NCI-H524 treated with DMSO at 0.1 percent for 48 hours (cell line): ENCODE data around the gene SENP5.
A peak's percentile ranks its signal among the peaks of the same experiment; 100 is the strongest.

Experiments
- DNase-seq: peaks from one replicate; lab custom pipeline; 2025; lab: John Stamatoyannopoulos, UW

SENP5 gene

DNA sequence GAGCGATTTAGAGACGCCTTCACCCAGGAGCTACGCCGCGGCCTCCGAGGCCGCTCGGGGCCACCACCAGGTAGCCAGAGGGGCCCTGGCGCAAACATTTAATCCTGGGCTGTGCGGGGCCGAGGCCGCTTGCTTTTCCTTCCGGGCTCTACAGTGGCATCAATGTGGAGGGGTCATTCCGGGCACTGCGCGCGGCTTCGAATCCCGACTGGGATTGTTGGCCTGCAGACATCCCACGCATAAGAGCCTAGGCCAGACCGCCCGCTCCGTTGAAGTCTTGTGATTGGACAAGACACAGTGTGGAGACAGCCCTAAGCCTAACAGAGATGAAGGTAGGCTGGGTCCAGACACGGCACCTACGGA is 75.2 kb downstream of the SENP5 start:
- DNase-seq = no peak

DNA sequence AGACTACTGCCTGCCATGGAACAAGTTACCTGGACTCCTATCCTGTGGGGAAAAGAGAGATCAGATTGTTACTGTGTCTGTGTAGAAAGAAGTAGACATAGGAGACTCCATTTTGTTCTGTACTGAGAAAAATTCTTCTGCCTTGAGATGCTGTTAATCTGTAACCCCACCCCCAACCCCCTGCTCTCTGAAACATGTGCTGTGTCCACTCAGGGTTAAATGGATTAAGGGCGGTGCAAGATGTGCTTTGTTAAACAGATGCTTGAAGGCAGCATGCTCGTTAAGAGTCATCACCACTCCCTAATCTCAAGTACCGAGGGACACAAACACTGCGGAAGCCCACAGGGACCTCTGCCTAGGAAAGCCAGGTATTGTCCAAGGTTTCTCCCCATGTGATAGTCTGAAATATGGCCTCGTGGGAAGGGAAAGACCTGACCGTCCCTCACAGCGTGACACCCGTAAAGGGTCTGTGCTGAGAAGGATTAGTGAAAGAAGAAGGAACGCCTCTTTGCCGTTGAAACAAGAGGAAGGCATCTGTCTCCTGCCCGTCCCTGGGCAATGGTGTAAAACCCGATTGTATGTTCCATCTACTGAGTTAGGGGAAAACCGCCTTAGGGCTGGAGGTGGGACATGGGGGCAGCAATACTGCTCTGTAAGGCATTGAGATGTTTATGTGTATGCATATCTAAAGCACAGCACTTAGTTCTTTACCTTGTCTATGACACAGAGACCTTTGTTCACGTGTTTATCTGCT is 76.5 kb downstream of the SENP5 start:
- peak; percentile 68 for DNase-seq

DNA sequence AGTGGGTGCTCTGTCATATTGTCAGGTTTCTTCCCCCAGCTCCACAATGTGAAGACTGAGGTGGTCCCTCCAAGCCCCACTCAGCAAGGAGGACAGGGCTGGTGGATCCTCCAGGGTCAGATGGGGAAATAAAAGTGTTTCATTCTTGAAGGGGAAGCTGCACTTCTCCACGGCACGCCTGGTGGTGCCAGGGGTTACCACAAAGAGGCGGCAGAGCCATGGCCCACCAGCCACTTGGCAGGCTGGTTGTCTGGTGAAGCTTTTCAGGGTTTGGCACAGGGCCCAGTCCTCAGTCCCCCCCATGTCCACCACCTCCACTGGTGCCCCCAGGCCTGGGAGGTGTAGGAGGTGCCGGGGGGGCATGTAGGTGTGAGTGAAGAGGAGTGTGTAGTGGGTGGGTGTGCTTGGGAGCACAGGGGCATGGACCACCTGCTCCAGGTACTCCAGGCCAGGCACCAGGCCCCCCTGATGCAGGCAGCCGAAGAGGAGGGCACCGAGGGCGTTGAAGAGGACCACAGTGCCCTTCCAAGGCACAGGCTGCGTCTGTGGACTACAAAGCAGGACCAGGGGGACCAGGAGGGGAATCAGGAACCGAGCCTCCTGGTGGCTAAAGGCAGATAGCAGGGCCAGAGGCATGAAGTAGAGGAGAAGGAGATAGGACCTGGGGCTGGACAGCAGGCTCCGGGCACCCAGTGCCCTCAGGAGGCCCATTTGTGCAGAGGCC is 79.6 kb downstream of the SENP5 start:
- DNase-seq = no peak

DNA sequence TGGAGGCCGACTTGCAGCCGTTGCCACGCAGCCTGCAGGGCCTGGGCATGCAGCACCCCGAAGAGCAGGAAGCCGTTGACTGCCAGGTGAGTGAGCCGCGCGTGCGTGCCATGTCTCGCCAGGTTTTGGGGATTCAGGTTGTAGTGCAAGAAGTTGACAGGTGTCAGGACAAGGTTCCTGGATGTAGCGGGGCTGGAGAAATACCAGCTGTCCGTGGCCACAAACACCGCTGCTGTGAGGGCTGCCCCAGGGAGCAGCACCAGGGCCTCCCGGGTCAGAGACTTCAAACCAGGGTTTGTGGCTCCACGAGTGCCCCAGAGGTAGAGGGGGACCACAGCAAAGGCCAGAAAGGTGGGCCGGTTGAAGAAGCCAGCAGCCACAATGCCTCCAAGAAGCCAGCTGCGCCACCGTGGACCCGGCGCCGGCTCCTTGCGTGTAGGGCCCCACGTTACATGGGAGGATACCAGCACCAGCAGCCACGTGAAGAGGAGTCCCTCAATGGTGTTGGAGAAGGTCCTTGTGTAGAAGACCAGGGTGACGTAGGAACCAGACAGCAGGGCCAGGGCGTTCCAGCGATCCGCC is 80.2 kb downstream of the SENP5 start:
- DNase-seq = no peak

DNA sequence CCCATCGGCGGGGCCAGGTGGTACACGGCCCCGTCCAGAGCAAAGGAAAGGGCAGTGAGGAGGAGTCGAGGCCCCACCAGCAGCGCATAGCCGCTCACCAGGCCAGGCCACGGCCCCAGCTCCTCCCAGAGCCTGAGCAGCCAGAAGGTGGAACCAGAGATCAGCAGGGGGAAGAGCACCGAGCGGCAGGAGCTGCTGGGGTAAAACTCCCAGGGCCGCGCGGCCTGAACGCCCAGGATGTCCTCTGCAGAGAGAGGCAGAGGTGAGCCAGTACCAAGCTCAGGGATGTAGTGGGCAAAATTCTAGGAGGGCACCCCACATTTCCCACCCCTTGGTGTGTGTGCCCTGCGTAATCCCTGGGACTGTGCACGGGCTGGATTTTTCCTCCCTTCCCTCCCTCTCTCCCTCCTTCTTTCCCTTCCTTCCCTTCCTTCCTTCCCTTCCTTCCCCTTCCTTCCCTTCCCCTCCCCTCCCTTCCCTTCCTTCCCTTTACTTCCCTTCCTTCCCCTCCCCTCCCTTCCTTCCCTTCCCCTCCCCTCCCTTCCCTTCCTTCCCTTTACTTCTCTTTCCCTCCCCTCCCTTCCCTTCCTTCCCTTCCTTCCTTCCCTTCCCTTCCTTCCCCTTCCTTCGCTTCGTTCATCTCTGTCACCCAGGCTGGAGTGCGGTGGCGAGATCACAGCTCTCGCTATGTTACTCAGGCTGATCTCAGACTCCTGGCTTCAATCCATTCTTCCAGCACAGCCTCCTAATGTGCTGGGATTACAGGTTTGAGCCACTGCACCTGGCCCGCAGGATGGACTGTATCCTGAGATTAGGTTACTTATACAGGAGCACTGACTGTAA is 80.9 kb downstream of the SENP5 start:
- peak; percentile 67 for DNase-seq

DNA sequence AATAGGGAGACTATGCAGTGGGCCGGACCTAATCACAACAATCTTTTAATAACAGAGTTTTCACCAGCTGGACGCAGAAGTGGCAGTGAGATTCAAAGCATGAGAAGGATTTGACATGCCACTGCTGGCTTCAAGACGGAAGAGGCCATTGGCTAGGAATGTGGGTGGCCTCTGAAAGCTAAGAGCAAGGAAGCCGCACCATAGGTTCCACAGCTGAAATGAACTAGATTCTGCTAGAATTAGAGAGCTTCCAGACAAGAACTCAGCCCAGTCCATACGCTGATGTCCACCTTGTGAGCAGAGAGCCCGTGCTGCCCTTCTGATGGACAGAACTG is 81.5 kb downstream of the SENP5 start:
- DNase-seq = no peak

DNA sequence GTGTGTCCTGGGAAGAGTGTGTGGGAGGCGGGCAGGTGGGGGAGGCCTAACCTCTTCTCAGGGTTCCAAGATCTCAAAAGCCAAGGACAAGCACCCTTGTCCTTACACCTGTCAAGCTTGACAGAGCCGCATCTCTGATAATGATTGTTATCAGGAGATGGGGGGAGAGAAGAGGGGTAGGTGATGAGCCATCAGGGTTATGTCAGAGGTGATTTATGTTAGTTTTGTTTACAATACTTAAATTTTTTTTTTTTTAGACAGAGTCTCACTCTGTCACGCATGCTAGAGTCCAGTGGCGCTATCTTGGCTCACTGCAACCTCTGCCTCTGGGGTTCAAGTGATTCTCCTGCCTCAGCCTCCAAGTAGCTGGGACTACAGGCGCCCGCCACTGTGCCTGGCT is 82.0 kb downstream of the SENP5 start:
- no peak for DNase-seq

DNA sequence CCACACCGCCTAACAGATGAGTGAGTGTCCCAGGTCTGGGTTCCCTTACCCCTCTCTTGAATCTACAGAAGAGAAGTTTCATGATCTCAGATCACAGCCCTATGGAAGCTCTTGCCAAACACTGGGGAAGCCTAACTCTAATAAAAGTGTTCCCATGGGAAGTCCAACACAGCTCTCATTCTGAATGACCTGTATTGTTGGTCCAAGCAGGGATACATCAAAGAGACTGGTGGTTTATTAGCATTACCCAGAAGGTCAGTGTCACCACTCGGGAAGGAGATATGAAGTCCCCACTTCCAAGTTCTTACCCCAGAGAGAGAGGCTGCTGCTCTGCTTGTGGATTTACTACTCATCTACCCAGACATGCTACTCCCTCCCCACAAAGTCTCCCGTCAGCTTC is 83.7 kb downstream of the SENP5 start:
- no peak for DNase-seq

DNA sequence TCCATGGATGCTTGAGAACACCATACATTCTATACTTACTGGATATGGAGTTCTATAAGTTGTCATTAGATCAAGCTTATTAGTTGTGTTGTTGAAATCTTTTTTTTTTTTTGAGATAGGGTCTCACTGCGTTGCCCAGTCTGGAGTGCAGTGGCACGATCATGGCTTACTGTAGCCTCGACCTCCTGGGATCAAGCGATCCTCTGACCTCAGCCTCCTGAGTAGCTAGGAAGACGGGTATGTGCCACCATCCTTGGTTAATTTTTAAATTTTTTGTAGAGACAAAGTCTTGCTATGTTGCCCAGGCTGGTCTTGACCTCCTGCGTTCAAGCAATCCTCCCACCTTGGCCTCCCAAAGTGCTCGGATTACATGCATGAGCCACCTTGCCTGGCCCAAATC is 87.1 kb downstream of the SENP5 start:
- no peak for DNase-seq

DNA sequence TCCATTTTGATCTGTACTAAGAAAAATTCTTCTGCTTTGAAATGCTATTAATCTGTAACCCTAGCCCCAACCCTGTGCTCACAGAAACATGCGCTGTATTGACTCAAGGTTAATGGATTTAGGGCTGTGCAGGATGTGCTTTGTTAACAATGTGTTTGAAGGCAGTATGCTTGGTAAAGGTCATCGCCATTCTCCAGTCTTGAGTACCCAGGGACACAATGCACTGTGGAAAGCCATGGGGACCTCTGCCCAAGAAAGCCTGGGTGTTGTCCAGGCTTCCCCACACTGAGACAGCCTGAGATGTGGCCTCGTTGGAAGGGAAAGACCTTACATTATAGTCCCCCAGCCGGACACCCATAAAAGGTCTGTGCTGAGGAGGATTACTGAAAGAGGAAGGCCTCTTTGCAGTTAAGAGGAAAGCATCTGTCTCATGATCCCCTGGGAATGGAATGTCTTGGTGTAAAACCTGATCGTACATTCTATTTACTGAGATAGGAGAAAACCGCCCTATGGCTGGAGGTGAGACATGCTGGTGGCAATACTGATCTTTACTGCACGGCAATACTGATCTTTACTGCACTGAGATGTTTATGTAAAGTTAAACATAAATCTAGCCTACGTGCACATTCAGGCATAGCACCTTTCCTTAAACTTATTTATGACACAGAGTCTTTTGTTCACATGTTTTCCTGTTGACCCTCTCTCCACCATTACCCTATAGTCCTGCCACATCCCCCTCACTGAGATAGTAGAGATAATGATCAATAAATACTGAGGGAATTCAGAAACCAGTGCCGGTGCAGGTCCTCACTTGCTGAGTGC is 94.6 kb downstream of the SENP5 start:
- peak; percentile 84 for DNase-seq

DNA sequence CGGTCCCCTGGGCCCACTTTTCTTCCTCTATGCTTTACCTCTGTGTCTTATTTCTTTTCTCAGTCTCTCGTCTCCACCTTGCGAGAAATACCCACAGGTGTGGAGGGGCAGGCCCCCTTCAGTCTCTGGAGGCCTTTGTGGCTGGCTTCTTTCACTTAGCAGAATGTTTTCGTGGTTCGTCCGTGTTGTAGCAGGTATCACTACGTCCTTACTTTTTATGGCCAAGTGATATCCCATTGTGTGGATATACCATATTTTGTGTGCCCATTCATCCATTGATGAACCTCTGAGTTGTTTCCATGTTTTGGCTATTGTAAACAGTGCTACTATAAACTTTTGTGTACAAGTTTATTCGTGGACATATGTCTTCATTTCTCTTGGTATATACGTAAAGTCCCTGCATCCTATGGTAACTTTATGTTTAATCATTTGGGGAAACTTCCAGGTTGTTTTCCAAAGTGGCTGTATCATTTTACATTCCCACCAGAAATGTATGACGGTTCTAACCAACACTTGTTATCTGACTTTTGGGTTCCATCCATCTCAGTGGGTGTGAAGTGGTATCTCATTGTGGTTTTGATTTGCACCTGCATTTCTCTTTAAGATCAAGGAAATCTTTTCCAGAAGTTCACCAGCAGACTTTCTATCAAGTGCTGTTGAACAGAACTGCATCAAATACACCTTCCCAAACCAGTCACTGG is 95.4 kb downstream of the SENP5 start:
- no peak for DNase-seq

DNA sequence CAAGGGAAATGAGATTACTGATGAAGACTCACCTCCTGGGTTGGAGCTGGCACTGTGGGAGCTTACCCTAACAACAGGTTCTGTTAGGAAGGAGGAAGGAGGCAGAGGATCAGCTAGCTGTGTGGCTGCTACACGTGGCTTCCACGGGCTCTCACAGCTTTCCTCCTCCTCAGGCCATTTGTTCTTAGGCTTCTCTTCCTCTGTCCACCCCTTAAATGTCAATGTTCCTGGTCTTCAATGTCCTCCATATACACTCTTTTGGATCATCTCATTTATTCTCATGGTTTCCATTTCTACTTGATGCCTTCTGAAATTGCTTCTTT is 95.9 kb downstream of the SENP5 start:
- DNase-seq = no peak

DNA sequence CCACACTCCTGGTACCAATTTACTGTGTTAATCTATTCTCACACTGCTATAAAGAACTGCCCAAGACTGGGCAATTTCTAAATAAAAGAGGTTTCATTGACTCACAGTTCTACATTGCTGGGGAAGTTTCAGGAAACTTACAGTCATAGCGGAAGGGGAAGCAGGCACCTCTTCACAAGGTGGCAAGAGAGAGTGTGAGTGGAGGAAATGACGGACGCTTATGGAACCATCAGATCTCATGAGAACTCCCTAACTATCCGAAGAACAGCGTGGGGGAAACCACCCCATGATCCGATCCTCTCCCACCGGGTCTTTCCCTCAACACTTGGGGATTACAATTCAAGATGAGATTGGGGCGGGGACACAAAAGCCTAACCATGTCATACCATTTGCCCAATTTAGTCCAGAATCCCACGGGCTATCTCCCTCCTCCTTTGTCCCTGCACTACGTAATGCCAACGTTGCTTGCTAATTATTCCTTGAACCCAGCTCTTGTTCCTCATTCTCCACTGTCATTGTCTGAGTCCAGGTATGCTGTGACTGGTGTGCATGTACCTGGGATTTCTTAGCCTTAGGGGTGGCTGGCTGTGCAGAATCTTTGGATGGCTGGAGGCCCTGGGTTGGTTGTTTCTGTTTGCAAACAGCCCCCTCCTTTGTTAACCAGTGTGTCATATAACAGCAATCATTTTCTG is 97.5 kb downstream of the SENP5 start:
- DNase-seq = no peak

DNA sequence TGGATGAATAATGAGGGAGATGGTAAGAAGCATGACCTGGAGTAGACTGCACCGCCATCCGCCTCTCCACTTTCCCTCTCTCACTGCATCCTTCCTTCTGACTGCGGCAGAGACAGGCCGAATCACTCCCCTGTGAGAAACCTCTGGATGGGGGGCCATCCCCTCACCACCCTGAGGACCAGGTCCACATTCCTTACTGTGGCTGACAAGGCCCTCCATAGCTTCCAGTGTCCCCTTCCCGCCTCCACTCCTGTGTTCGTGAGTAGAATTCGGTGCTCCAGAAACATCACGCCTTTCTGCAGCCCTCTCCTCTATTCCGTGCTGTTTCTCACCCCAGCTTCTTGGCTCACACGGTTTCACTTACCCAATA is 98.1 kb downstream of the SENP5 start:
- no peak for DNase-seq

DNA sequence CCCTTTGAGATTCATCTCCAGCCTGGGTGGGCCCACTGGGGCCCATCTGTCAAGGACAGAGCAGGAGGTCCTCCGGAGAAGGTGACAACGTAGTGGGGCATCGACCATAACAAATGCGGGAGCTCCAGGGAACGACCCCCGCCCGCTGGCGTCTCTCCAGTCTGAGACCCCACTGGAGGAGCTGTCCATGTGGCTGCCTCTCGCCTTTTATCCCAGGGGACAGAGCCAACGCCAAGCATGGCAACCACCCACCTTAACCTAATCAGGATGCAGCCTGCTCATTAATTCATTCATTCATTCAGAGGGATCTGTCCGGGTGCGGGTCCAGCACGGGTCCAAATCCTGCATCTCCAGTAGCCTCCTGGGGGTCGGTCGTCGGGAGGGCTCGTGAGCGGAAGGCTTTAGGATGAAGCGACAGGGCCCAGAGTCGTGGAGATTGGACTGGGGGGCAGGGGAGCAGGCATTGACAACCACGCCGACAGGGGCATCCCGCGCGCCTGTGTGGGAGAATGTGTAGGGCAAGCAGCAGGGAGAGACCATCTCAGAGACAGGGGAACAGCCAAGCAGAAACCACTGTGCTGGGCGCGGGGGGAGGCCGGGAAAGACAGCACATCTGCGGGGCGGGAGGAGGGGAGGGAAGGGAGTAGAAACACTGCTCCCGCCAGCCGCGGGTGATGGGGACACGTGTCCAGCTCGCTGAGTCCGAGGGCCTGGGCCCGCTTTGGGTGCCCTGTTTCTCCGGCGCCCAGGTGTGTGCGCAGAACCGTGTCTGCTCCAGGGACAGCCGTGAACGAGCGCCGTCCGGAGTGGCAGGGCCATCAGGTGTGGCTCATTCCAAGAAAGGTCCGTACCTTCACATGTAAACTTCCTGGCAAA is 99.0 kb downstream of the SENP5 start:
- no peak for DNase-seq

DNA sequence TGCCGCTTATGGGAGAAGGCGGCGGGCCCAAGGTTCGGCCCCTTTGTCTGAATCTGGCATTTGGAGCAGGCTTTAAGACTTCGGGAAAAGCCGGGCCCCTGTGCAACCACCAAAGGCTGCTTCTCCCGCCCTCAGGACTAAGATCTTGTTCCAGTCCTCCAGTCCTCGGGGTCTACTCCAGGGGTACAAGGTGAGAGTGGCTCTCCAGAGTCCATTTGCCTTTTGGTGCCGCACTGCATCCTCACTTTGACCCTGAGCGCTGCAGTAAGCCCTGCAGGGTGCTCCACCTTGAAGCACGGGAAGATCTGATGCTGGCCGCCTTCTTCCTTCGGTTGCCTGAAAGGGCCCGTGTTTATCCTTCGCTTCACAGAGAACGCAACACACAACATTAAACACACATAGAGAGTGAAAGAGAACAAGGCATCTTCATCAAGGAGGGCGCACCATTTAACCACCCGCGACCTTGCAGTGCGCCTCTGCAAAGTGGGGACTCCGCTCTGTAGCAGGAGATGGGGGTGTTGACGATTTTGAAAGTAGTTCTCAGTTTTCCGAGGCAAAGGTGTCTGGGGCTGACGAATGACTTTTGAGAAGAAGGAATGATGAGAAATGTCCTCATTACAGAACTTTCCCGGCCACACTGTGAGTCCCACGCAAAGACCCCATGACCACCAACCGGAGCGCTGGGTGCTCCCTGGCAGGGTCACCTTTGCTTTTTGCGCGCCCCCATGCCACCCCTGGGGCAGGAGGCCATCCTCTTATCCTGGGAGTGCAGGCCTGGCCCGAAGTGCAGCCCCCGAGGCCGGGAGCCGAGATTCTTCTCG is 99.9 kb downstream of the SENP5 start:
- no peak for DNase-seq

DNA sequence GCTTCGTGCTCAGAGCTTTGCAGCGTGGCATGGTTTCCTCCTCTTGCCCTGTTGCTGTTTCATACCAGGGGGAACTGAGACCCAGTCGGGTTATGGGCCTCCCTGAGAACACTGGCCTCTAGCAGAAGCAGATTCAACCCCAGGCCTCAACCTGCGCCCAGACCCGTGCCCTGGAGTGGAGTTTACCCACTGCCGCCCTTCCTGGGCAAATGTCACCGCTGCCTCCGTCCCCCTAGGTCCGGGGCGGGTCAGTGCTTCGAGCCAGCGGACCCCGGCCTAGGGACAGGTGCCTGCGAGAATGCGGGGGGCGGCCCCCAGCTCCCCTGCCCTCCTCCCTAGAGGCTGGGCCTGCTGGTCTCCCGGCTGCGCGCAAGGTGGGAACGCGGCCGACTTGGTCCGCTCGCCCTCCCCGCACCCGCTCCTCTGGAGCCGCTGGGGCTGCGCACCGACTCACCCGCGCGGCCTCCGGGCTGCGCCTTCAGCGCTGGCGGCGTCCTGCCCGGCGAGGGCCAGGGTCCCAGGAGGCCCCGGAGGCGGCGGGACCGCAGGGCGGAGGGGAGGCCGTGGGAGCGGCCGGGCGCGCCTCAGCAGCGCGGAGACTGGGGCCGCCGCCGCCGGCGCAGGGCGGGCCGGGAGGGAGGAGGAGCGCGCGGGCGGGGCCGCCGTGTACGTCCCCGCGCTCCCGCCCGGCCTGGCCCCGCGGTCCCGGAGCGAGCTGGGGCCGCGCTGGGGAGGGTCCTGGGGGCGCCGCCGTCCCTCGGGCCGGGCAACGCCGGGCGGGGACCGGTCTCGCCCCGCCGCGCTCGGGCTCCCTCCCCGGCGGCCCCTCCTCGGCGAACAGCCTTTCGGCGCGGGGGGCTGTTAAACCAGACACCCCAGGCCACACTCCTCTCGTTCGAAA is 100.8 kb downstream of the SENP5 start, which contains the start of gene PIGZ:
Gene PIGZ, minus strand, starts transcription at position 601 of the 901 bp plus-strand sequence. CDS start 16,802 bp downstream, outside the sequence.
- DNase-seq = no peak
